ENCODE measurements around the gene WNT11.

Gene WNT11

DNA sequence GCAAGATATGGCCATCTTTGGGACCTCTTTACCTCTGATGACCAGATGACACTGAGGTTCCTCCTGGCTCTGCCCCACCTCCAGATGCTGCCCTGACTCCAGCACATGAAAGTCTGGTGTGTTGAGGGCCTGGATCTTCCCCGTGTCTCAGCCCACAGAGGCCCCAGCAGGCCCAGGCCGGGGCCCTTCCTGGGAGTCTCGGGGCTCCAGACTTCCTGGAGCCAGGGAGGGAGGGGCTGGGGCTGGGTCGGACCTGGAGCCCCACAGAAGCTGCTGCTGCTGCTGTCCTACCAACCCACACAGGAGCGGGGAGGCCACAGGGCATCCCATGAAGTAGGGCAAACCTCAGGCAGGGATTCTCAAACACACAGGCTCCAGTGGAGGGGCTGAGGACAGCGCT, 32.2 kb upstream of the WNT11 start:
- no peak overlapping the region for H3K4me3 ChIP-seq (ENCODE audit: low read length in 2 of 2)
- no peak overlapping the region for H3K9ac ChIP-seq (ENCODE audit: low read depth in 1 of 2, low read length in 2 of 2)
- no peaks in the 10 kb centered on the region for H3K36me3 ChIP-seq (ENCODE audit: control insufficient read depth in 2 of 2, insufficient read depth in 2 of 2, low read length in 2 of 2)
- peaks cover 0 to 3% of the 10 kb centered on the region in 2 donors for H3K27me3 ChIP-seq (ENCODE audit: control insufficient read depth in 2 of 2, insufficient read depth in 2 of 2, low read length in 2 of 2)
- H3K9me3 ChIP-seq (ENCODE audit: control insufficient read depth in 2 of 2, low read length in 2 of 2) = no peaks in the 10 kb centered on the region
- peaks cover 9 to 24% of the 10 kb centered on the region in 2 donors for H3K4me1 ChIP-seq (ENCODE audit: control insufficient read depth in 2 of 2, insufficient read depth in 2 of 2, low read length in 2 of 2)
- H3K27ac ChIP-seq (ENCODE audit: low read depth in 2 of 2, low read length in 2 of 2) = no peak overlapping the region

DNA sequence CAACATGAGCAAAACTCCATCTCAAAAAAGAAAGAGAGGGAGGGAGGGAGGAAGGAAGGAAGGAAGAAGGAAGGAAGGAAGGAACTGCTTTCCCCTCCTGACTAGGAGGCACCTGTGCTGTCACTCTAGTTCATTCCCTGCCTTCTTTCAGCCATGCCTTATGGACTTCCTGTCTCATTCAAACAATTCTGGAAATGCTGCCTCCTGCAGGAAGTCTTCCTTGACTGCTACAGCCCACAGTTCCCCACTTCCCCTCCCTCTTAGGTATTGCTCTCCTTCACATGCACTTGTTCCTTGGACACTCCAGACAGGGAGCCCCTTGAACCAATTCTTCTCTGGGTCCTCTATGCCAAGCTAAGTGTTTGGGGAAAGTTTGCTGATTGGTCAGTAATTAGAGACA, 31.6 kb upstream of the WNT11 start:
- no peak overlapping the region for H3K9ac ChIP-seq (ENCODE audit: low read depth in 1 of 2, low read length in 2 of 2)
- no peak overlapping the region for H3K4me3 ChIP-seq (ENCODE audit: low read length in 2 of 2)
- peaks cover 9 to 24% of the 10 kb centered on the region in 2 donors for H3K4me1 ChIP-seq (ENCODE audit: control insufficient read depth in 2 of 2, insufficient read depth in 2 of 2, low read length in 2 of 2)
- H3K27me3 ChIP-seq (ENCODE audit: control insufficient read depth in 2 of 2, insufficient read depth in 2 of 2, low read length in 2 of 2) = peaks cover 0 to 2% of the 10 kb centered on the region in 2 donors
- no peaks in the 10 kb centered on the region for H3K9me3 ChIP-seq (ENCODE audit: control insufficient read depth in 2 of 2, low read length in 2 of 2)
- H3K36me3 ChIP-seq (ENCODE audit: control insufficient read depth in 2 of 2, insufficient read depth in 2 of 2, low read length in 2 of 2) = no peaks in the 10 kb centered on the region
- no peak overlapping the region for H3K27ac ChIP-seq (ENCODE audit: low read depth in 2 of 2, low read length in 2 of 2)

DNA sequence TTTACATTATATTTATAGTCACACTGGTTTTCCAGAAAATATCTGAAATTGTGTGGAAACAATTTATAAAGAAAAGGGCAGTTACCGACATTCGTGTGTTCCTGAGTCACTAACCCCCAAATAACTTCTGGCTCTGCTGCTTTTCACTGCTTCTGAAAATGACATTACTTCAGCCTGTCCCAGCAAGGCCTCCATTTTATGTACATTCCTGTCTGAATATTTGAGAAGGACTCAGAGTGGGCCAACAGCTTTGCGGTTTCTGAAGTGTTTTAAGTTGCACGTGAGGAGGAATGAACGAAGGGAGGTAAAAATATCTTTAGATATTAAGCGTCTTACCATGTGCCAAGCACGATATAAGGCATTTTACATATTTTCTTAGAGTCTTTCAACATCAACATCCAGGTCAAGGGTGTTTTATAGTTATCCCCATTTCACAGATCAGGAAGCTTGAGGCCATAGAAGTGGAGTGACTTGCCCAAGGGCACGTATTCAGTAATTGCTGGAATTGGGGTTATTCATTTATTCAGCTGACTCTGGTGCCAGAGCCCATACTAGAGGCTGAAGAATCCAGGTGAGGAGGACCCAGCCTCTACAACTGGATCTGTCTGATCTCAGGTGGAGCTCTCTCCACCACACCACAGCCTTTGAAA, 30.8 kb upstream of the WNT11 start:
- H3K36me3 ChIP-seq (ENCODE audit: control insufficient read depth in 2 of 2, insufficient read depth in 2 of 2, low read length in 2 of 2) = no peaks in the 10 kb centered on the region
- H3K9me3 ChIP-seq (ENCODE audit: control insufficient read depth in 2 of 2, low read length in 2 of 2) = no peaks in the 10 kb centered on the region
- H3K4me1 ChIP-seq (ENCODE audit: control insufficient read depth in 2 of 2, insufficient read depth in 2 of 2, low read length in 2 of 2) = peaks cover 12 to 26% of the 10 kb centered on the region in 2 donors
- no peaks in the 10 kb centered on the region for H3K27me3 ChIP-seq (ENCODE audit: control insufficient read depth in 2 of 2, insufficient read depth in 2 of 2, low read length in 2 of 2)
- no peak overlapping the region for H3K9ac ChIP-seq (ENCODE audit: low read depth in 1 of 2, low read length in 2 of 2)
- peak overlapping the region in 1 of 2 donors; percentile 91 for H3K4me3 ChIP-seq (ENCODE audit: low read length in 2 of 2)
- no peak overlapping the region for H3K27ac ChIP-seq (ENCODE audit: low read depth in 2 of 2, low read length in 2 of 2)

DNA sequence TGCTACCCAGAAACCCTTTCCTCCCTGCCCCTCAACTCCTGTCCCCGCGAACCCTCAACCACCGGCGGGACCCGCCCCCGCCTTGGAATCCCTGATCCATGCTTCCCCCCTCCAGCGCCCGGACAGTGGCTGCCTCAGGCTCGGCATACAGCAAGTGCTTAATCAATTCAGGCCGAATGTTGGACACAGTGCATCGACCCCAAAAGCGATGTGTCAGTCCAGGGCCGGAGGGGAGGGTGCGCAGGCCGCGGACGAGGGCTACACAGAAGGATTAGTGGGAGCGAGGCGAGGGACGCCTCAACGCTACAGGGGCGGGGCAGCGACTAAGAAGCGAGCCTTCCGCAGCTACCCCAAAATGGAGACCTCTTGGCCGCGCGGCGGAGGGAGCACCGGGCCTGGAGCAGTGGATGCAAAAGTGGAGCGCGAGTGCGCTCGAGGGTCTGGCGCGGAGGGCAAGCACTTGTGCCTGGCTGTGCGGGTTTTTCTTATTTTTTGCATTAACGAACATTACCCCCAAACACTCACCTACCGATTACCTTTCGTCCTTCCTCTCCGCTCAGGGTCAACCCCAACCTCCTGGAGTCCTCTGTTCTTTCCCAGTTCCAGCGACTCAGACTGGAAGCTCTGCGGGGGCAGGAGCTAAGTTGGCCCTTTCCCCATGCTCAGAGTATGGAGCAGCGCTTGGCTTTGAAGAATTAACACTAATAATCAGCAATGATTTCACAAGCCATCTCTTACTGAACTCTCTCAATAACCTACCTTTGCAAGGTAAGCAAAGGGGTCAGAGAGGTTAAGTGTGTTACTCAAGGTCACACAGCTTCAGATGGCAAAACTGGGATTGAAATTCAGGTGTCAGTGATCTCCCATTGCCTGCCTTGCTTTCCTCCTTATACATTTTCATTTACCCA, 30.0 kb upstream of the WNT11 start:
- Histone ChIP-seq H3K27me3 (ENCODE audit: control insufficient read depth in 2 of 2, insufficient read depth in 2 of 2, low read length in 2 of 2) (no peaks in the 10 kb centered on the region), H3K4me1 (ENCODE audit: control insufficient read depth in 2 of 2, insufficient read depth in 2 of 2, low read length in 2 of 2) (peaks cover 19 to 32% of the 10 kb centered on the region in 2 donors), H3K36me3 (ENCODE audit: control insufficient read depth in 2 of 2, insufficient read depth in 2 of 2, low read length in 2 of 2) (no peaks in the 10 kb centered on the region), H3K4me3 (ENCODE audit: low read length in 2 of 2) (peak overlapping the region; percentile 84 to 91), H3K27ac (ENCODE audit: low read depth in 2 of 2, low read length in 2 of 2) (peak overlapping the region; percentile 19 to 74), H3K9me3 (ENCODE audit: control insufficient read depth in 2 of 2, low read length in 2 of 2) (no peaks in the 10 kb centered on the region), H3K9ac (ENCODE audit: low read depth in 1 of 2, low read length in 2 of 2) (peak overlapping the region; percentile 63 to 67)

DNA sequence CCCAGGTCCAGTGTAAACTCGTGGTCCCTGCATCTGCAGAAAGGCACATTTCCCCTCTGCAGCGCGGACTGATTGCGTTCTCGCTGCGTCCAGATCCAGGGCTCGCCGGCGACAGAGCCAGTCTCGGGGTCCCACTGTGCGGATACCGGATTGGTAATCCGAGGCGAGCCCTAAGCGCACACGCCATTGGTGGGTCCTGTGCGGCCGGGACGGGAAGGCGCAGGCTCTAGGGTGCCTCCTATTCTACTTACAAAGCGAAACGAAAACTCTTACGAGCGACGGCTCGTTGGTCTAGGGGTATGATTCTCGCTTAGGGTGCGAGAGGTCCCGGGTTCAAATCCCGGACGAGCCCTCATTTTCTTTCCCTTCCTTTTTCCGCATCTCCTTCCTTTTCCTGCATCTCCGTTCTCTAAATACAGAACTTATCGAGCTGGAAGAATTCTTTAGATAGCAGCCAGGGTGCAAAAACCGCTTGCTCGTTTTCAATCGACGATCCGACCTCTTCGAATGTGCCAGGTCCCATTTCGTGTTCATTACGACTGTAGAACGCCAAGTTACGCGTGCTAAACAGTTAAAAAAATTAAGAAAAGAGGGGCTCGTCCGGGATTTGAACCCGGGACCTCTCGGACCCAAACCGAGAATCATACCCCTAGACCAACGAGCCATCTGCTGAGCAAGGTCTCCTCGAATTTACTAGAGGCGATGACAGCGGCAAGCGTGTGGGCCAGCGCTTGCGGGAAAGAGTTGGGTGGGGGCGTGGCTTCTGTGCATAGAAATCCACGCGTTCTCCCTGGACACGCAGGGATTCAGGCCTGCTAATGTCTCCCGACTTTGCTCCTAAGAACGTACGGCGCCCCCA, 29.2 kb upstream of the WNT11 start:
- Histone ChIP-seq H3K9me3 (ENCODE audit: control insufficient read depth in 2 of 2, low read length in 2 of 2) (no peaks in the 10 kb centered on the region), H3K27ac (ENCODE audit: low read depth in 2 of 2, low read length in 2 of 2) (peak overlapping the region; percentile 59 to 74), H3K9ac (ENCODE audit: low read depth in 1 of 2, low read length in 2 of 2) (peak overlapping the region; percentile 70 to 71), H3K4me1 (ENCODE audit: control insufficient read depth in 2 of 2, insufficient read depth in 2 of 2, low read length in 2 of 2) (peaks cover 19 to 33% of the 10 kb centered on the region in 2 donors), H3K27me3 (ENCODE audit: control insufficient read depth in 2 of 2, insufficient read depth in 2 of 2, low read length in 2 of 2) (no peaks in the 10 kb centered on the region), H3K36me3 (ENCODE audit: control insufficient read depth in 2 of 2, insufficient read depth in 2 of 2, low read length in 2 of 2) (no peaks in the 10 kb centered on the region), H3K4me3 (ENCODE audit: low read length in 2 of 2) (peak overlapping the region; percentile 84 to 91)

DNA sequence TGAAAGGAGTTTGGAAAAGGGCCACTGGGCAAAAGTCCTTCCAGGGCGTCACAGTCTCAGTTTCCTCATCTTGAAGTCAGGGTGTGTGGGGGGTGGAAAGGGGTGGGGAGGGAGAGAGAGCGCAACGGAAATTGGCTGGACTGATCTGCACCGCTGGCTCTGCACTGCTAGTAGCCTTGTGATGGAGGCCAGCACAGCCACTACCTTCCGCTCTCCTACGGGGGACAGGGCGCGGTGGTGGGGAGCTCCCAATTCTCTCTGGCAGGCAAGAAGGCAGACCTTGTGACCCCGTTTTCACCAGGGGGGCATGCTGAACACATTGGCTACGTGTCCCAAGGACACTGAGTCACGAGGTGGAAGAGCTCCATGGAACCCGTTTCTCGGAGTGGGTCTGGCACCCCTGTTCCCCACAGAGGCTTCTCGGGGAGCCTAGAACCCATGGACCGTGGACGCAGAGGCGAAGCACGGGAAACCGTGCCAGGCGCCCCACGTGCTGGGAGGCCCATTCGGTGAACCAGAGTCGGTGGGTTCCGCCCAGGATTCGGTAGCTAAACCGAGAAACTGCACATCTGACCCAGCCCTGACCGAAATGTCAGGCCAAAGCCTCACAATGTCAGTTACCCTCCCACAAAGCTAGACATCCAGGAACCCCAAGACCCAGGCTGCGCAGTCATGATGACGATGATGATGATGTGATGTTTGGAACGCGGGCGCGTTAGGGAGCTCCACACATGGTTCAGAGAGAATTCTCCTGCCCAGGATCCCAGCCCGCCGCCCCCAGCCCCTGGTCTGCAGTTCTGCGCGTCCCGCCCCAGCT, 28.3 kb upstream of the WNT11 start:
- peak overlapping the region; percentile 84 to 91 for H3K4me3 ChIP-seq (ENCODE audit: low read length in 2 of 2)
- no peaks in the 10 kb centered on the region for H3K9me3 ChIP-seq (ENCODE audit: control insufficient read depth in 2 of 2, low read length in 2 of 2)
- no peaks in the 10 kb centered on the region for H3K27me3 ChIP-seq (ENCODE audit: control insufficient read depth in 2 of 2, insufficient read depth in 2 of 2, low read length in 2 of 2)
- H3K36me3 ChIP-seq (ENCODE audit: control insufficient read depth in 2 of 2, insufficient read depth in 2 of 2, low read length in 2 of 2) = no peaks in the 10 kb centered on the region
- H3K4me1 ChIP-seq (ENCODE audit: control insufficient read depth in 2 of 2, insufficient read depth in 2 of 2, low read length in 2 of 2) = peaks cover 19 to 34% of the 10 kb centered on the region in 2 donors
- peak overlapping the region; percentile 70 to 71 for H3K9ac ChIP-seq (ENCODE audit: low read depth in 1 of 2, low read length in 2 of 2)
- peak overlapping the region; percentile 59 to 74 for H3K27ac ChIP-seq (ENCODE audit: low read depth in 2 of 2, low read length in 2 of 2)

DNA sequence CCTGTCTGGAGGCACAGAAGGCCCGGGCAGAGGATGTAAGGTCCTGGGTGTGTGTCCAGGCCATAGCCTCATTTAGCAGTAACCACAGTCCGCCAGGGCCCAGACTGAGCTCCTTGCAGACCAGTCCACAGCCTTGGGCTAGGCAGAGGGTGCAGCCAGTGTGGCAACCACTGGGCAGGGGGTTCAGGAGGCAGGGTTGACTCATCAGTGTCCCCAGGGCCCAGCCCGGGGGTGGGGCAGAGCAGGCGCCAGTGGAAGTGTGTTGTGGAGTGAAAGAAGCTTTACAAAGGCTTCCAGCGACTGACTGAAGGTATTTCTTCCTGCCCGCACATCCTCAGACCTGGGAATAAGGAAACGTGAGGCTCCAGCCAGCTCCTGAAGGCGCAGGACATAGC, 27.7 kb upstream of the WNT11 start:
- peak overlapping the region; percentile 84 to 91 for H3K4me3 ChIP-seq (ENCODE audit: low read length in 2 of 2)
- no peak overlapping the region for H3K27ac ChIP-seq (ENCODE audit: low read depth in 2 of 2, low read length in 2 of 2)
- no peaks in the 10 kb centered on the region for H3K27me3 ChIP-seq (ENCODE audit: control insufficient read depth in 2 of 2, insufficient read depth in 2 of 2, low read length in 2 of 2)
- H3K4me1 ChIP-seq (ENCODE audit: control insufficient read depth in 2 of 2, insufficient read depth in 2 of 2, low read length in 2 of 2) = peaks cover 19 to 34% of the 10 kb centered on the region in 2 donors
- no peaks in the 10 kb centered on the region for H3K36me3 ChIP-seq (ENCODE audit: control insufficient read depth in 2 of 2, insufficient read depth in 2 of 2, low read length in 2 of 2)
- no peak overlapping the region for H3K9ac ChIP-seq (ENCODE audit: low read depth in 1 of 2, low read length in 2 of 2)
- H3K9me3 ChIP-seq (ENCODE audit: control insufficient read depth in 2 of 2, low read length in 2 of 2) = no peaks in the 10 kb centered on the region

DNA sequence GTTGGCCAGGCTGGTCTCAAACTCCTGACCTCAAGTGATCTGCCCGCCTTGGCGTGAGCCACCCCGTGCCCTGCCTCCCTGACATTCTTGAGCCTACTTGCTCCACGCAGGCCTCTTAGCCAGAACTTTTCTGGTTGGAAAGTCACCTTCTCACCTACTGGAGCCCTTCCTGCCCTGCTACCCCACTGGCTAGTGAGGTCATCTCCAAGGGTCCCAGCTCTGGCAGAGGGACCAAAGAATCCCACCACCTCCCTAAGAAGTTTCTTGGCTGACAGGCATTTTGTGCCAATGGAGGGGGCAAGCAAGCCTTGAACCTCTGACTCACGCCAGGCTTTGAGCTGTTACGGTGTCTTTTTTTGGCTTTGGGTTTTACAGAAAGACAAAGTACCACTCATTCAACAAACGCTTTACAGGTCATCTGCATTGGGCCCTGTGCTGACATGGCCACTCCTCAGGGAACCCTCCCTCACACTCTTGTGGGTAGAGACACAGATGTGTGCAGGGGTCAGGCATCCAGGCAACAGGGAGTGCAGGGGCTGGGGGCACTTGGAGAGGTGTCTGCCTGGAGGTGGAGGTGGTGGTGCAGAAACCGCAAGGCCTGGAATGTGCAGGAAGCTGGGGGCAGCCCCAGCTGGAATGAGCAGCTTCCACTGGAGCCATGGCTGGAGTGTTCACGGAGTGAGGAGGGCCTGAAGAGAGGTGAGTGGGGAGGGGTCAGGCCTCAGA, 27.1 kb upstream of the WNT11 start:
- H3K27me3 ChIP-seq (ENCODE audit: control insufficient read depth in 2 of 2, insufficient read depth in 2 of 2, low read length in 2 of 2) = no peaks in the 10 kb centered on the region
- no peak overlapping the region for H3K4me3 ChIP-seq (ENCODE audit: low read length in 2 of 2)
- no peaks in the 10 kb centered on the region for H3K36me3 ChIP-seq (ENCODE audit: control insufficient read depth in 2 of 2, insufficient read depth in 2 of 2, low read length in 2 of 2)
- no peak overlapping the region for H3K27ac ChIP-seq (ENCODE audit: low read depth in 2 of 2, low read length in 2 of 2)
- no peaks in the 10 kb centered on the region for H3K9me3 ChIP-seq (ENCODE audit: control insufficient read depth in 2 of 2, low read length in 2 of 2)
- H3K9ac ChIP-seq (ENCODE audit: low read depth in 1 of 2, low read length in 2 of 2) = no peak overlapping the region
- H3K4me1 ChIP-seq (ENCODE audit: control insufficient read depth in 2 of 2, insufficient read depth in 2 of 2, low read length in 2 of 2) = peaks cover 19 to 37% of the 10 kb centered on the region in 2 donors
